ENCODE results near the gene CERK. TPM values are rescaled to one million over a fixed set of nuclear protein-coding genes. Genes with fewer than 3 reads are reported as not detected.

CERK gene
- total RNA-seq, 1 donor from 2014 or later = 22.6 TPM

DNA sequence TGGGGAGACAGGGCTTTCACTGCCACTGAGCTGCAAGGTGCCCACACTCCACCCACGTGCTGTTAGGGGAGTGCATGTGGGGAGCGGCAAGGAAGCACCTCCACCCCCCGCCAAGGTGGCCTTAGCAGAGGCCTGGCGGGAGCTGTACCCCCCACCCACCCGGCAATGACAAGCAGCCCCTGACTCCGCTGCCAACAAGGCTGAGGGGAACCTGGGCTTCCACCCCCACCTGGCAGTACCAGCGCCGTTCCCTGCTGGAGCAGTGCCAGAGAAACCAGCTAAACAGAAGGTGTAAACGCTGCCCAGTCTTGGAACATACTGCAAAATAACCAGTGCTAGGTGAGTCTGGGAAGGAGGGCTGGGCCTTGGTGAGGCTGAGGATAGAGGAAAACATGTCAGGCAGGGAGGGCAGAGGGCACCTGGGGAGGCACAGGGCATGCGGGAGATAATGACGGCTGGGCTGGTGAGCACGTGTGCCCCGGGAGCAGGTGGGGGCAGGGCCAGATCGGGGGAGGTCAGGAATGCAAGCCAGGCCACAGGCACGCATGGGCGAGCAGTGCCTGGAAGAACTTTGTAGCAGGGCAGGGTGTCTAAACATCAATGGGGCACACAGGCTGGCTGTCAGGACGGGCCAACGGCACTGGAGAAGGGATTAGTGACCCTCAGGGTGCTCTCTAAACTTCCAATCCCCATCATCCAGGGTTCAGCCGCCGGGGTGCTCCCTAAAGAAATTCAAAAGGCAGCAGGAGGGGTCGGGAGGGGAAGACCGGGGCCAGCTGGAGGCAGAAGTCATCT, 6.6 kb downstream of the CERK start:
- TF ChIP-seq, protein P1, sequence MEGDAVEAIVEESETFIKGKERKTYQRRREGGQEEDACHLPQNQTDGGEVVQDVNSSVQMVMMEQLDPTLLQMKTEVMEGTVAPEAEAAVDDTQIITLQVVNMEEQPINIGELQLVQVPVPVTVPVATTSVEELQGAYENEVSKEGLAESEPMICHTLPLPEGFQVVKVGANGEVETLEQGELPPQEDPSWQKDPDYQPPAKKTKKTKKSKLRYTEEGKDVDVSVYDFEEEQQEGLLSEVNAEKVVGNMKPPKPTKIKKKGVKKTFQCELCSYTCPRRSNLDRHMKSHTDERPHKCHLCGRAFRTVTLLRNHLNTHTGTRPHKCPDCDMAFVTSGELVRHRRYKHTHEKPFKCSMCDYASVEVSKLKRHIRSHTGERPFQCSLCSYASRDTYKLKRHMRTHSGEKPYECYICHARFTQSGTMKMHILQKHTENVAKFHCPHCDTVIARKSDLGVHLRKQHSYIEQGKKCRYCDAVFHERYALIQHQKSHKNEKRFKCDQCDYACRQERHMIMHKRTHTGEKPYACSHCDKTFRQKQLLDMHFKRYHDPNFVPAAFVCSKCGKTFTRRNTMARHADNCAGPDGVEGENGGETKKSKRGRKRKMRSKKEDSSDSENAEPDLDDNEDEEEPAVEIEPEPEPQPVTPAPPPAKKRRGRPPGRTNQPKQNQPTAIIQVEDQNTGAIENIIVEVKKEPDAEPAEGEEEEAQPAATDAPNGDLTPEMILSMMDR (conservative IDR thresholded peaks at IDR 0.05; ENCODE audit: low read depth, low read length) = no peak
- no peak for DNase-seq (ENCODE audit: low read depth)
- H3K4me3 ChIP-seq (ENCODE audit: low read depth, low read length) = no peak overlapping the region

DNA sequence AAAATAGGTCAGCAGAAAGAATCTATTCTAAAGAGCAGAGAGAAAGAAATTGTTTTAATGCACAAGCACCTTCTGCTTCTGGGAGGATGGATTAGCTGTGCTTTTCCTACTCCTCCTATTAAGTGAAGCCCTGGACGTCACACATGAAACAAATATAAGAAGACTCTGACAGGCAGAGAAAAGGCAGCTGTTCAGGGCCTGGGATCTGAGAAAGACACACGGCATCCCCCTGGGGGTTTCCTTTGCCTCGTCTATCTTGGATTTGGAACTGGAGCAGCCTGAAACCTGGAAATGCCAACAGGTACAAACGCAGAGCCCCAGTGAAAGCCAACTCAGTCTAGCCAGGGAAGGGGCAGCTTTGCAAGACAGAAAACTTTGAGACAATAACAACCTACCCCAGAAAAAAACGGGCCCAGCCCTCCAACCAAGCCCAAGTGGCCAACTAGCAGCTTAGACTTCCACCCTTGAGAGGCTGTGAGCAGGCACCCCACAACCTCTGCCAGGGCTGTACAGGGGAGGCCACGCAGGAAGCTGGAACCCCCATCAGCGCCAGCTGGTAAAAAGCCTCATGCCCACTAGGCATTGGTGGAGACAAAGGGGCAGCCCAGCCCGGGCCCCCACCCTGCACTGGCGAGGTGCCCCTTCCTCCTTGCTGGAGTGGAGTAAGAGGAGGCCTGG, 7.3 kb downstream of the CERK start:
- no peak for DNase-seq (ENCODE audit: low read depth)
- TF ChIP-seq, protein P1 (conservative IDR thresholded peaks at IDR 0.05; ENCODE audit: low read depth, low read length) = no peak
- H3K4me3 ChIP-seq (ENCODE audit: low read depth, low read length) = no peak overlapping the region

DNA sequence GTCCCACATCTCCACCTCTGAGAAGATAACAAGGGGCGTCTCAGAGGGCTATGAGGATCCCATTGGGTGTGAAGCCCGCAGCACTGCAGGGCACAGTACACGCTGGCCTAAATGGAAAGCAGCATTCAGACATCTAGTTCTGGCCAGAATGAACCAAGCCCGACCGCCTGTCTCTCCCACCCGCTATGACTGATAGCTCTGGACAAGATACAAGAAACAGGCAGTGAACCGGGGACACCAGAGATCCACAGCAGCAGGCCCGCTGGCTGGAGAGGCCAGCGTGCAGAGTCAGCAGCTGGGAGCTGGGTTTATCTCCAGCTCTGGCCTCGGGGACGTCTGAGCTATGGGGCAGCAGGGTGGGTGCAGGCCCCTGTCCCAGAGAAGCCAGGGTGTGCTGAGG, 9.6 kb downstream of the CERK start:
- H3K4me3 ChIP-seq (ENCODE audit: low read depth, low read length) = no peak overlapping the region
- DNase-seq (ENCODE audit: low read depth) = no peak
- TF ChIP-seq, protein P1 (conservative IDR thresholded peaks at IDR 0.05; ENCODE audit: low read depth, low read length) = no peak

DNA sequence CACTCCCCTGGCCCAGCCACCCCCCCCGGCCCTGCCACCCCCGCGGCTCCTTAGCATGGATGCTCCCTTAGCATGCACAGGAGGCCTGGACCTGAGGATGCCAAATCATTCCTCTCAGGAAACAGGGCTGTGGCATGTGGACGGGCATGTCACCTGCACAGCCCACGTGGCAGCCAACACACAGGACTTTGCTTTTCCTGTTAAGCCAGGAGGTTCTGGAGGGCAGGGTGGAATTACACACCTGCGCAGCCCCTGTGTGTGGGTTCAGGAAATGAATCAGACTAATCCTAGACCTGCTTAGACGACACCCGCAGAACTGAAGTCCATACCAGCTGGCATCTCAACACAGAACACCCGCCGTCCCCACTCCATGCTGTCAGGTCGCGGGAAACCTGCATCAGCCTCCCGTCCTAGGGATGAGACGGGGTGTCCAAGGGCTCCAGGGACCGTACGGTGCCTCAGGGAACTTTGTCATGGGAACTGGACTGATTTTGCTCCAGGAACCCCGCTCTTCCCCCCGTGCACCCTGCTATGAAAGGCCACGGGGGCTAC, 10.2 kb downstream of the CERK start:
- H3K4me3 ChIP-seq (ENCODE audit: low read depth, low read length) = no peak overlapping the region
- TF ChIP-seq, protein P1 (conservative IDR thresholded peaks at IDR 0.05; ENCODE audit: low read depth, low read length) = no peak
- DNase-seq (ENCODE audit: low read depth) = no peak

DNA sequence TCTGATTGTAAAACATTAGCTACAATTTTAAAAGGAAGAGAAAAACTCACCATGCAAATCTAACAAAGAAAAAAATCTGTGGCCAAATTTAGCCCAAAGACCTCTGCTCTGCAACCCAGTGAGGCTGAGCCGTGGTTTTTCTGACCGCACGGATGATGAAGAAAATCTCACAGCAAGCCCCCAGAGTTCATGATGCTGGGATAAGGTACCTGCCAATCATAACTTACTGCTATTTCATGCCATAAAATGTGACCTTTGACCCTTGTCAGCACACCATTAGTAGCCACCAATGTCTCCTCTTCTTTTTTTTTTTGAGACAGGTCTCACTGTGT, 11.1 kb downstream of the CERK start:
- H3K4me3 ChIP-seq (ENCODE audit: low read depth, low read length) = no peak overlapping the region
- TF ChIP-seq, protein P1 (conservative IDR thresholded peaks at IDR 0.05; ENCODE audit: low read depth, low read length) = no peak
- no peak for DNase-seq (ENCODE audit: low read depth)

DNA sequence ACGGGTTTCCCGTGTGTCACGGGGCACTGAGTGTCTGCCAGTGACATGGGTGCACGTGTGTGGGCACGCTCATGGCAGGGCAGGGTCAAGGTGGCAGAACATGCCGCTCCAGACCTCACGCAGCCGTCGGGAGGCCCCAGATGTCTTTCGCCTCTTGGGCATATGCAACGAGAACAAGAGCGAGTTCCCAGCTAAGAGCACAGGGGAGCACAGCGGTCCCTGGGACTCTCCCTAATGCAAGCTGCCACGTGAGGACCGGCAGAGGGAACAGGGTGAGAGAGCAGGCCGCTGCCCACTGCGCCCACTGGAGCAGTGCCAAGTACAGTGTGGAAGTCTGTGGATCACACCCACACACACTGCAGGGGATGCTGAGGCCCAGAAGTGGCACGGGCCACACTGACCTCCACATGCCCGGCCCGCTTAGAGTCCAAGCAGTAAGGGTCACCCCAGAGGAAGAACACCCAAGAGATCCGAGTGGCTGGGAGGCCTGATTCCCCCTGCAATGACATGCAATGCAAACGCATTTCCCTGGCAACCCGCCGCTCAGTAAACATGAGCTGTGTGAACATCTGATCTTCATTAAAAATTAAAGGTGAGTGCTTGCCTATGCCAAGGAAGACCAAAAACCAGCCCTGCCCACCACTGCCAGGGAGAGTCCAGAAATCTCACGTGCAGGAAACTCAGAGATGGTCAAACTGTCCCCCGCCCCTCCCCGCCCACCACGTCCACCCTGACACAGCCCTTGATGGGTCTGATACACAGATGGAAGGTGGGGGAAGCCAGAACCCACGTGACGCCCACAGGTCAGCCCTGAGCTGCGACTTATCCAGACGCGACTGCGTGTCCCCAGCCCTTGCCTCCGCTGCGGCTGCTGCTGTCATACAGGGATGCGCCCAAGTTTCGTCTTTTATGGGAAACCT, 11.7 kb downstream of the CERK start:
- no peak for DNase-seq (ENCODE audit: low read depth)
- TF ChIP-seq, protein P1 (conservative IDR thresholded peaks at IDR 0.05; ENCODE audit: low read depth, low read length) = no peak
- H3K4me3 ChIP-seq (ENCODE audit: low read depth, low read length) = no peak overlapping the region

Data from epithelial cell of proximal tubule (primary cell).